Measurements from ENCODE around the gene DTNA. TPM values are rescaled to one million over a fixed set of nuclear protein-coding genes. Genes with fewer than 3 reads are reported as not detected.

DTNA gene
- total and polyA plus RNA-seq, 2 donors (not counting 1 experiment from before 2014, with no cell fraction given), result 38.8 to 49.8 TPM

DNA sequence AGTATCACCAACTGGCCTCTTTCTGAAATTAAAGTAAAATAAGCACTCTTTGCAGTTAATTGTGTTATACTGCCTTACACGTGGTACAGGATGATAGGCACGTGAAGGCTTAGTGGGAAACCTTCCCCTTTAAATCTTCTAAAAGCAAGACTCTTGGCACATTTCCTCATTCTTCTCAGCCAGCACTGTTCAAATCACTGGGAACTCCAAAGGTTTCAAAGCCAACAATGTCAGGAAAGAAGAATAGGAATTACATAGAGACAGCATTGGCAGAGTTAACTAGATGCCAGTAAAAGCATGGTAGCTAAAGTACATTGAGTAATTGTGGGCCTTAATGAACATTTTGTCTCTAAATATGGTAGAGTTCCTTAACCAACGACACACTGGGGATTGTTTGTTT, 96.4 kb downstream of the DTNA start:
- H3K9me3 ChIP-seq (ENCODE audit: control insufficient read depth, insufficient read depth, low read depth, low read length), result no peaks in the 10 kb centered on the region
- H3K9ac ChIP-seq (ENCODE audit: insufficient read depth, low read length), result no peak overlapping the region
- H3K4me1 ChIP-seq (ENCODE audit: control insufficient read depth, extremely low read depth, insufficient read depth, low read length), result peaks cover 2% of the 10 kb centered on the region
- no peaks in the 10 kb centered on the region for H3K27me3 ChIP-seq (ENCODE audit: control insufficient read depth, insufficient read depth, low read length)
- no peak overlapping the region for H2AFZ ChIP-seq (ENCODE audit: low read length)
- H3K27ac ChIP-seq (ENCODE audit: insufficient read depth, low read length), result no peak overlapping the region
- TF ChIP-seq, protein P1, sequence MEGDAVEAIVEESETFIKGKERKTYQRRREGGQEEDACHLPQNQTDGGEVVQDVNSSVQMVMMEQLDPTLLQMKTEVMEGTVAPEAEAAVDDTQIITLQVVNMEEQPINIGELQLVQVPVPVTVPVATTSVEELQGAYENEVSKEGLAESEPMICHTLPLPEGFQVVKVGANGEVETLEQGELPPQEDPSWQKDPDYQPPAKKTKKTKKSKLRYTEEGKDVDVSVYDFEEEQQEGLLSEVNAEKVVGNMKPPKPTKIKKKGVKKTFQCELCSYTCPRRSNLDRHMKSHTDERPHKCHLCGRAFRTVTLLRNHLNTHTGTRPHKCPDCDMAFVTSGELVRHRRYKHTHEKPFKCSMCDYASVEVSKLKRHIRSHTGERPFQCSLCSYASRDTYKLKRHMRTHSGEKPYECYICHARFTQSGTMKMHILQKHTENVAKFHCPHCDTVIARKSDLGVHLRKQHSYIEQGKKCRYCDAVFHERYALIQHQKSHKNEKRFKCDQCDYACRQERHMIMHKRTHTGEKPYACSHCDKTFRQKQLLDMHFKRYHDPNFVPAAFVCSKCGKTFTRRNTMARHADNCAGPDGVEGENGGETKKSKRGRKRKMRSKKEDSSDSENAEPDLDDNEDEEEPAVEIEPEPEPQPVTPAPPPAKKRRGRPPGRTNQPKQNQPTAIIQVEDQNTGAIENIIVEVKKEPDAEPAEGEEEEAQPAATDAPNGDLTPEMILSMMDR (conservative IDR thresholded peaks at IDR 0.05 in 1 of 2, IDR thresholded peaks at IDR 0.05 in 1 of 2; ENCODE audit: low read depth in 1 of 2, low read length in 2 of 2), result no peak
- no peak for TF ChIP-seq EZH2 (IDR thresholded peaks at IDR 0.05; ENCODE audit: low read length, missing control alignments)
- no peak overlapping the region for H3K4me2 ChIP-seq (ENCODE audit: extremely low read depth, insufficient read depth, low read length)
- H3K4me3 ChIP-seq (replicated peaks in 1 of 4; ENCODE audit: control extremely low read depth in 1 of 4, insufficient read depth in 1 of 4, low read depth in 3 of 4, low read length in 4 of 4), result no peak overlapping the region
- no peak for DNase-seq (ENCODE audit: low read depth in 2 of 2)
- no peaks in the 10 kb centered on the region for H3K79me2 ChIP-seq (ENCODE audit: control insufficient read depth, insufficient read depth, low read length)
- H3K36me3 ChIP-seq (ENCODE audit: control insufficient read depth, insufficient read depth, low read length), result no peaks in the 10 kb centered on the region
- no peaks in the 10 kb centered on the region for H4K20me1 ChIP-seq (ENCODE audit: control insufficient read depth, extremely low read depth, insufficient read depth, low read length)

DNA sequence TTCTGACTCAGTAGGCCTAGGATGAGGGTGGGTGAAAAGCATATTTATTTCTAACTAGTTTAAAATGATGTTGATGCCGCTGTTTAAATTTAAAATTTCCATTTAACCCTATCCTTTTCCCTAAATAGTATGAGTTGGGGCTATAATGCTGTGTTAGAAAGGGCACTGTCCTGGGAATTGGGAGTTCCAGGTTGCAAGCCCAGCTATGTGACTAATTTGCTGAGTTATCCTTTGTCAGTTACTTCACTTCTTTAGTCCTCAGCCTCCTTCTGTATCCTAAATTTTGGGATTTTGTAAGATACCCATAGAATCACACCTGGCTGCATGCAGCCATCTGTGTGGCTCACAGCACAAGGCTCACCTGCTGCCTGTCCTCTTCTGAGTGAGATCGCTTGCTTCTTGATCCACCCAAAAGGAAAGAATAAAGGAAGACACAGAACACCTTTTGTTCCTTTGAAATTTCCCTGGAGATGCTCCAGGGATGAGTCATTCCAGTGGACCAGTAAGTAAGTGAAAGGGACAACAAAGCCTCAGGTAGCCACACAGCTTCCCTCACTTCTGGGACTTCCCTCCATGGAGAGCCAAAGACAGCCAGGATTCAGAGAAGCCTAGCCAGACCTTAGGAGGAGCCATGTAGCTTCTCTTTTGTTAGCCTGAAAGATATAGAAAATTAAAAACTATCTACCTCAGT, 97.2 kb downstream of the DTNA start:
- Histone ChIP-seq H3K9ac (ENCODE audit: insufficient read depth, low read length) (no peak overlapping the region), H3K9me3 (ENCODE audit: control insufficient read depth, insufficient read depth, low read depth, low read length) (no peaks in the 10 kb centered on the region), H3K27ac (ENCODE audit: insufficient read depth, low read length) (no peak overlapping the region), H2AFZ (ENCODE audit: low read length) (no peak overlapping the region), H3K4me1 (ENCODE audit: control insufficient read depth, extremely low read depth, insufficient read depth, low read length) (peaks cover 2% of the 10 kb centered on the region), H4K20me1 (ENCODE audit: control insufficient read depth, extremely low read depth, insufficient read depth, low read length) (no peaks in the 10 kb centered on the region), H3K4me2 (ENCODE audit: extremely low read depth, insufficient read depth, low read length) (no peak overlapping the region), H3K36me3 (ENCODE audit: control insufficient read depth, insufficient read depth, low read length) (no peaks in the 10 kb centered on the region), H3K27me3 (ENCODE audit: control insufficient read depth, insufficient read depth, low read length) (no peaks in the 10 kb centered on the region), H3K4me3 (replicated peaks in 1 of 4; ENCODE audit: control extremely low read depth in 1 of 4, insufficient read depth in 1 of 4, low read depth in 3 of 4, low read length in 4 of 4) (no peak overlapping the region), H3K79me2 (ENCODE audit: control insufficient read depth, insufficient read depth, low read length) (no peaks in the 10 kb centered on the region)
- no peak for DNase-seq (ENCODE audit: low read depth in 2 of 2)
- TF ChIP-seq EZH2 (IDR thresholded peaks at IDR 0.05; ENCODE audit: low read length, missing control alignments), result no peak
- TF ChIP-seq, protein P1 (conservative IDR thresholded peaks at IDR 0.05 in 1 of 2, IDR thresholded peaks at IDR 0.05 in 1 of 2; ENCODE audit: low read depth in 1 of 2, low read length in 2 of 2), result no peak

DNA sequence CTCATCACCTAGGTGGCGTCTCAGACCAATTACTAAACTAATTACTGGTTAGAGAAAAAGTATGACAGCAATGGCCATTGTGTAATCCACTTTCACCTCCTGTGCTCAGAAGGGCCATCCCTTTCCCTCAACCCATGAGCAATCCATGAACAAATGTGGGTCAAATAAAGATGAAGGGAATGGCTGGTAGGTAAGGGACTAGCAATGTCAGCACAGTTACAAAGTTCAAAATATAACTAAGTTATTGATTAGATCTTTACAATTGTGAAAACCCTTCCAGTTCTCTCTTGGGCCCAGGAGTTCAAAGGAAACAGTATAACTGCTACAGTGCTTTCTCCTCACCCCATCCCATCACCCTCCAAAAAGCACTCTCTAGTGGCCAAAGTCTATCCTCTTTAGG, 98.3 kb downstream of the DTNA start:
- Histone ChIP-seq H4K20me1 (ENCODE audit: control insufficient read depth, extremely low read depth, insufficient read depth, low read length) (no peaks in the 10 kb centered on the region), H3K9me3 (ENCODE audit: control insufficient read depth, insufficient read depth, low read depth, low read length) (no peaks in the 10 kb centered on the region), H3K27ac (ENCODE audit: insufficient read depth, low read length) (no peak overlapping the region), H3K4me2 (ENCODE audit: extremely low read depth, insufficient read depth, low read length) (no peak overlapping the region), H3K4me3 (replicated peaks in 1 of 4; ENCODE audit: control extremely low read depth in 1 of 4, insufficient read depth in 1 of 4, low read depth in 3 of 4, low read length in 4 of 4) (no peak overlapping the region), H3K36me3 (ENCODE audit: control insufficient read depth, insufficient read depth, low read length) (no peaks in the 10 kb centered on the region), H3K9ac (ENCODE audit: insufficient read depth, low read length) (no peak overlapping the region), H3K4me1 (ENCODE audit: control insufficient read depth, extremely low read depth, insufficient read depth, low read length) (peaks cover 2% of the 10 kb centered on the region), H2AFZ (ENCODE audit: low read length) (no peak overlapping the region), H3K79me2 (ENCODE audit: control insufficient read depth, insufficient read depth, low read length) (no peaks in the 10 kb centered on the region), H3K27me3 (ENCODE audit: control insufficient read depth, insufficient read depth, low read length) (no peaks in the 10 kb centered on the region)
- DNase-seq (ENCODE audit: low read depth in 2 of 2), result no peak
- TF ChIP-seq, protein P1 (conservative IDR thresholded peaks at IDR 0.05 in 1 of 2, IDR thresholded peaks at IDR 0.05 in 1 of 2; ENCODE audit: low read depth in 1 of 2, low read length in 2 of 2), result no peak
- TF ChIP-seq EZH2 (IDR thresholded peaks at IDR 0.05; ENCODE audit: low read length, missing control alignments), result no peak

Data from fibroblast of lung (primary cell).